Panc1 (cell line): ENCODE measurements around the gene GOLGA8H.
"Not testable (repeated sequence)": the region's sequence is repeated elsewhere in the genome, so short reads cannot be mapped to it uniquely, and the experiment has no call there.

Experiments used
- POLR2AphosphoS5 ChIP-seq: IDR thresholded peaks from 2 replicates; pipeline ENCODE4 v1.6.1; 2012; ENCODE audit warnings: mild to moderate bottlenecking, low read depth, low read length, moderate library complexity
- SIN3A ChIP-seq: IDR thresholded peaks from 2 replicates; pipeline ENCODE4 v1.6.1; 2012; ENCODE audit warnings: low read depth, mild to moderate bottlenecking, low read length, moderate library complexity, borderline replicate concordance; ENCODE audit not compliant: insufficient read depth
- TF ChIP-seq, protein P1 (sequence below): fragments of 450-650 bp; IDR thresholded peaks from 2 replicates; pipeline ENCODE4 v1.5.1; 2017; ENCODE audit warnings: mild to moderate bottlenecking
- TF ChIP-seq, protein P2 (sequence below), 2 experiments: IDR thresholded peaks; 2 replicates each; pipeline ENCODE4 v1.6.1; 2011 to 2012; ENCODE audit warnings: low read depth in 2 of 2, control low read depth in 1 of 2, low read length in 1 of 2, mild to moderate bottlenecking in 1 of 2, moderate library complexity in 1 of 2; ENCODE audit not compliant: insufficient read depth in 1 of 2

DNA sequence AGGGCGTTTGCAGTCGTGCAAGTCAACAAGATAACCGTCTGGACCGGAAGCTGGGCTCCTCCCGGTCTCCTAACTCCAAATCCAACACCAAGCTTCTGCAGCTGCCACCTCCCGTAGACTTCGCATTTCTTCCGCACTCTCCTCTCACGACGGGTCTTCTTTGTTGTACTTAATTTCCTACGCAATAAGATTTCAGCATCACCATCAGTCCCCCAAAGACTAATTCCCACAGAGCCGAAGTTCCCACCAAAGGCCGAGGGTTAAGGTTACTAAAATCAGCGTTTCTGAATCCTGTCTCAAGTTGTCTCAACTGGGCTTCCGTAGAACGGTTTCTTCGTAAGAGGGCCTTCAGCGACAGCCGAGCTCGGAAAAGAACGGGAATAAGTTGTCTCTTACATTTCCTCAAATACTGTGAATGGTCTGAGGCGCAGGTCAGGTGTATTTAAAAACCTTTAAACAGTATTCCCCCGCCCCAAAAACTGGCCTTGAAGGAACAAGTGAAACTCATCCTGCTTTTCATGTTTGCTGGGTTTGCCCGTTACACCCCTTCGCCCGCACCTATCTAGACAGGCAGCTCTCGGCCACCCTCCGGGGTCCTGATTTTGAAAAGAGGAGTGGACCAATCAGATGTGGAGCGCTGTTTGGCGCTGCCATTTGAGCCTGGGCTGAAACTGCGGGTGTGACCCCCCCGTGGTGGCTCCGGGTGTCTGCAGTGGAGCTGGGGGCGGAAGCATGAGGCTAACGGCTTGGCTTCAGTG is 21.8 kb downstream of the GOLGA8H start, which contains the start of gene ARHGAP11B:
- TF ChIP-seq, protein P1, sequence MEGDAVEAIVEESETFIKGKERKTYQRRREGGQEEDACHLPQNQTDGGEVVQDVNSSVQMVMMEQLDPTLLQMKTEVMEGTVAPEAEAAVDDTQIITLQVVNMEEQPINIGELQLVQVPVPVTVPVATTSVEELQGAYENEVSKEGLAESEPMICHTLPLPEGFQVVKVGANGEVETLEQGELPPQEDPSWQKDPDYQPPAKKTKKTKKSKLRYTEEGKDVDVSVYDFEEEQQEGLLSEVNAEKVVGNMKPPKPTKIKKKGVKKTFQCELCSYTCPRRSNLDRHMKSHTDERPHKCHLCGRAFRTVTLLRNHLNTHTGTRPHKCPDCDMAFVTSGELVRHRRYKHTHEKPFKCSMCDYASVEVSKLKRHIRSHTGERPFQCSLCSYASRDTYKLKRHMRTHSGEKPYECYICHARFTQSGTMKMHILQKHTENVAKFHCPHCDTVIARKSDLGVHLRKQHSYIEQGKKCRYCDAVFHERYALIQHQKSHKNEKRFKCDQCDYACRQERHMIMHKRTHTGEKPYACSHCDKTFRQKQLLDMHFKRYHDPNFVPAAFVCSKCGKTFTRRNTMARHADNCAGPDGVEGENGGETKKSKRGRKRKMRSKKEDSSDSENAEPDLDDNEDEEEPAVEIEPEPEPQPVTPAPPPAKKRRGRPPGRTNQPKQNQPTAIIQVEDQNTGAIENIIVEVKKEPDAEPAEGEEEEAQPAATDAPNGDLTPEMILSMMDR, result not testable (repeated sequence)
- TF ChIP-seq, protein P2, sequence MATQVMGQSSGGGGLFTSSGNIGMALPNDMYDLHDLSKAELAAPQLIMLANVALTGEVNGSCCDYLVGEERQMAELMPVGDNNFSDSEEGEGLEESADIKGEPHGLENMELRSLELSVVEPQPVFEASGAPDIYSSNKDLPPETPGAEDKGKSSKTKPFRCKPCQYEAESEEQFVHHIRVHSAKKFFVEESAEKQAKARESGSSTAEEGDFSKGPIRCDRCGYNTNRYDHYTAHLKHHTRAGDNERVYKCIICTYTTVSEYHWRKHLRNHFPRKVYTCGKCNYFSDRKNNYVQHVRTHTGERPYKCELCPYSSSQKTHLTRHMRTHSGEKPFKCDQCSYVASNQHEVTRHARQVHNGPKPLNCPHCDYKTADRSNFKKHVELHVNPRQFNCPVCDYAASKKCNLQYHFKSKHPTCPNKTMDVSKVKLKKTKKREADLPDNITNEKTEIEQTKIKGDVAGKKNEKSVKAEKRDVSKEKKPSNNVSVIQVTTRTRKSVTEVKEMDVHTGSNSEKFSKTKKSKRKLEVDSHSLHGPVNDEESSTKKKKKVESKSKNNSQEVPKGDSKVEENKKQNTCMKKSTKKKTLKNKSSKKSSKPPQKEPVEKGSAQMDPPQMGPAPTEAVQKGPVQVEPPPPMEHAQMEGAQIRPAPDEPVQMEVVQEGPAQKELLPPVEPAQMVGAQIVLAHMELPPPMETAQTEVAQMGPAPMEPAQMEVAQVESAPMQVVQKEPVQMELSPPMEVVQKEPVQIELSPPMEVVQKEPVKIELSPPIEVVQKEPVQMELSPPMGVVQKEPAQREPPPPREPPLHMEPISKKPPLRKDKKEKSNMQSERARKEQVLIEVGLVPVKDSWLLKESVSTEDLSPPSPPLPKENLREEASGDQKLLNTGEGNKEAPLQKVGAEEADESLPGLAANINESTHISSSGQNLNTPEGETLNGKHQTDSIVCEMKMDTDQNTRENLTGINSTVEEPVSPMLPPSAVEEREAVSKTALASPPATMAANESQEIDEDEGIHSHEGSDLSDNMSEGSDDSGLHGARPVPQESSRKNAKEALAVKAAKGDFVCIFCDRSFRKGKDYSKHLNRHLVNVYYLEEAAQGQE (IDR thresholded peaks at IDR 0.05; ENCODE audit: insufficient read depth in 1 of 2, low read depth in 2 of 2, low read length in 1 of 2), result not testable (repeated sequence)
- not testable (repeated sequence) for TF ChIP-seq SIN3A, POLR2AphosphoS5
